NT2/D1 (cell line): Measurements from ENCODE around the gene CDK5RAP1.

ENCODE experiments used
- SUZ12 ChIP-seq: IDR thresholded peaks from 2 replicates; pipeline ENCODE4 v1.6.1; 2011; ENCODE audit not compliant: insufficient read length, insufficient read depth; ENCODE audit errors: extremely low read depth
- ZNF274 ChIP-seq: IDR thresholded peaks from 2 replicates; pipeline ENCODE4 v1.6.1; 2011; ENCODE audit warnings: mild to moderate bottlenecking, low read depth, low read length

DNA sequence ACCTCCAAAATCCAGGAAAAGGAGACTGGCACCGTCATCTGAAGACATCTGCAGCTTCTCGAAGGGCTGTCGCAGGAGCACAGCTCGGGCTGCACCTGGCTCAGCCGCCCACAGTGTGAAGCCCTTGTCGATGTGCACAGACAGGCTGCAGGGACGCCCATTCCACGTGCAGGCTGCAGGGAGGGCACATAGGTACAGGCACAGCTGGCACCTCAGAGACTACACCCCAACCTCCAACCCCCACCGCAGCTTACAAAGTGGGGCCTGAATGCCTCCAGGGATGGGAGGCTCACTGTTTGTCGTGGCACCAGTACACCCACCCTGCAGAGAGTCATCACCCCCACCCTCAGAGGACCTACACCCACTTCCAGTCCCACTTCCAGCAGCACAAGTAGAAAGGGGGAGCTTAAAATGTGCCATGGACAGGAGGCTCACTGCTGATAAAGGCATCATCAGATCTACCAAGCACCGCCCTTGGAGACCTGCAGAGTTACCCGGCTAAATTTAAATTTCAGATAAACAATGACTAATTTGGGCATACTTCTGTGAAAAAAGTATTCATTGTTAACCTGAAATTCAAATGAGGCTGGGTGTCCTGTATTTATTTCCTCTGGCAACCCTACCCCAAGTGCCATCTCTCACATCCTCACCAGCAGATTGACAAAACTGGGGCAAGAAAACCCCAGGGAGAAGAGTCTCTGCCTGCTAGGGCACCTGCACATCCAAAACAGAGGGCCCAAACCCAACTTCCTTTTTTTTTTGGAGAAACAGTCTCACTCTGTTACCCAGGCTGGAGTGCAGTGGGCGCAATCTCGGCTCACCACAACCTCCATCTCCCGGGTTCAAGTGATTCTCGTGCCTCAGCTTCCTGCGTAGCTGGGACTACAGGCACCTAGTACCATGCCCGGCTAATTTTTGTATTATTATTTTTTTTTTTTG, 7.7 kb upstream of the CDK5RAP1 start:
- no peak for TF ChIP-seq ZNF274
- no peak for TF ChIP-seq SUZ12
